Ramos (cell line): Measurements from ENCODE around the gene ZFHX2.
"Not testable (repeated sequence)": the region's sequence is repeated elsewhere in the genome, so short reads cannot be mapped to it uniquely, and the experiment has no call there.

ENCODE experiments used
- in situ Hi-C: fragments of 300-500 bp; cut with MboI; formaldehyde crosslinking; loops from one replicate; pipeline ENCODE4 v1.14.3; 2022; ENCODE audit warnings: low sequenced_read_pairs; ENCODE audit not compliant: unreplicated experiment

Gene ZFHX2

GRCh38 chr14:23545740-23546365 is 5.7 kb downstream of the ZFHX2 start:
- in situ Hi-C loops: no loop called here

GRCh38 chr14:23544511-23545447 is 6.8 kb downstream of the ZFHX2 start:
- in situ Hi-C loops: no loop called here

- in situ Hi-C loops: no loop called here
Observed at GRCh38 chr14:23543403-23543802, 8.2 kb downstream of the ZFHX2 start.

GRCh38 chr14:23542261-23542660 is 9.3 kb downstream of the ZFHX2 start:
- in situ Hi-C loops: no loop called here

GRCh38 chr14:23540141-23540469 is 11.5 kb downstream of the ZFHX2 start:
- in situ Hi-C loops: no loop called here

GRCh38 chr14:23539248-23540140 is 12.1 kb downstream of the ZFHX2 start:
- in situ Hi-C loops: no loop called here

- in situ Hi-C loops: no loop called here
Observed at GRCh38 chr14:23538785-23539184, 12.8 kb downstream of the ZFHX2 start.

- in situ Hi-C loops: no loop called here
Observed at GRCh38 chr14:23538050-23538718, 13.4 kb downstream of the ZFHX2 start.

- in situ Hi-C loops: no loop called here
Observed at GRCh38 chr14:23537351-23538049, 14.1 kb downstream of the ZFHX2 start.

GRCh38 chr14:23536906-23537305 is 14.7 kb downstream of the ZFHX2 start:
- in situ Hi-C loops: not testable (repeated sequence)

- in situ Hi-C loops: no loop called here
Observed at GRCh38 chr14:23536494-23536893, 15.1 kb downstream of the ZFHX2 start.

GRCh38 chr14:23535943-23536342 is 15.6 kb downstream of the ZFHX2 start:
- in situ Hi-C loops: no loop called here

- in situ Hi-C loops: no loop called here
Observed at GRCh38 chr14:23533652-23534435, 17.7 kb downstream of the ZFHX2 start.

- in situ Hi-C loops: no loop called here
Observed at GRCh38 chr14:23532658-23533057, 18.9 kb downstream of the ZFHX2 start.

- in situ Hi-C loops: no loop called here
Observed at GRCh38 chr14:23531391-23531790, 20.2 kb downstream of the ZFHX2 start.

- in situ Hi-C loops: no loop called here
Observed at GRCh38 chr14:23530375-23531055, 21.1 kb downstream of the ZFHX2 start.

- in situ Hi-C loops: no loop called here
Observed at GRCh38 chr14:23529016-23529415, 22.5 kb downstream of the ZFHX2 start.

- in situ Hi-C loops: no loop called here
Observed at GRCh38 chr14:23528555-23528954, 23.0 kb downstream of the ZFHX2 start.
